ENCODE data around the gene NEK9.

DNA sequence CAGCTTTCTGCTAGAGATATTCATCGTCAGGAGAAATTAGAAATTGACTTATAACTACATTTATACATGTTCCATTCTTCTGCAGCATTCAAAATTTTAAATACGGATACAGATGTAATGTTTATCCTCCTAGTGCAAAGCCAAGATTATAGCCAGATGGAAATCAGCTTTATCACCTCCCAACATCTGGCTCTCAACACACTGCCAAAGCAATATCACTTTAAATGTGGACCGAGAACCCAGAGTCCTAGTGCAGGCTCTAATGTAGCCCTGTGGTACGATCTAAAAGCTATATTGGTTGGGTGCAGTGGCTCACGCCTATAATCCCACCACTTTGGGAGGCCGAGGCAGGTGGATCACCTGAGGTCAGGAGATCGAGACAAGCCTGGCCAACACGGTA, 82.1 kb downstream of the NEK9 start:
- TF ChIP-seq POLR2A (conservative IDR thresholded peaks at IDR 0.05) (no peak), ZBTB8A (IDR thresholded peaks at IDR 0.05; ENCODE audit: partially characterized antibody) (no peak), TEAD4 (IDR thresholded peaks at IDR 0.05; ENCODE audit: low read length) (peak; percentile 64), TEAD4 (CRISPR knock-in tag; IDR thresholded peaks at IDR 0.05; ENCODE audit: borderline replicate concordance) (no peak), SIX5 (IDR thresholded peaks at IDR 0.05; ENCODE audit: borderline replicate concordance in 1 of 2, insufficient read depth in 1 of 2, low read depth in 1 of 2, low read length in 2 of 2) (no peak), ILK (tag; IDR thresholded peaks at IDR 0.05; ENCODE audit: borderline replicate concordance, low read depth) (no peak), SPI1 (IDR thresholded peaks at IDR 0.05; ENCODE audit: borderline replicate concordance, low read depth, low read length) (no peak)
- TF ChIP-seq, protein P1, sequence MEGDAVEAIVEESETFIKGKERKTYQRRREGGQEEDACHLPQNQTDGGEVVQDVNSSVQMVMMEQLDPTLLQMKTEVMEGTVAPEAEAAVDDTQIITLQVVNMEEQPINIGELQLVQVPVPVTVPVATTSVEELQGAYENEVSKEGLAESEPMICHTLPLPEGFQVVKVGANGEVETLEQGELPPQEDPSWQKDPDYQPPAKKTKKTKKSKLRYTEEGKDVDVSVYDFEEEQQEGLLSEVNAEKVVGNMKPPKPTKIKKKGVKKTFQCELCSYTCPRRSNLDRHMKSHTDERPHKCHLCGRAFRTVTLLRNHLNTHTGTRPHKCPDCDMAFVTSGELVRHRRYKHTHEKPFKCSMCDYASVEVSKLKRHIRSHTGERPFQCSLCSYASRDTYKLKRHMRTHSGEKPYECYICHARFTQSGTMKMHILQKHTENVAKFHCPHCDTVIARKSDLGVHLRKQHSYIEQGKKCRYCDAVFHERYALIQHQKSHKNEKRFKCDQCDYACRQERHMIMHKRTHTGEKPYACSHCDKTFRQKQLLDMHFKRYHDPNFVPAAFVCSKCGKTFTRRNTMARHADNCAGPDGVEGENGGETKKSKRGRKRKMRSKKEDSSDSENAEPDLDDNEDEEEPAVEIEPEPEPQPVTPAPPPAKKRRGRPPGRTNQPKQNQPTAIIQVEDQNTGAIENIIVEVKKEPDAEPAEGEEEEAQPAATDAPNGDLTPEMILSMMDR (IDR thresholded peaks at IDR 0.05 in 2 of 3, conservative IDR thresholded peaks at IDR 0.05 in 1 of 3; ENCODE audit: insufficient read depth in 2 of 3, low read depth in 1 of 3, low read length in 3 of 3): no peak
- TF ChIP-seq, protein P2, sequence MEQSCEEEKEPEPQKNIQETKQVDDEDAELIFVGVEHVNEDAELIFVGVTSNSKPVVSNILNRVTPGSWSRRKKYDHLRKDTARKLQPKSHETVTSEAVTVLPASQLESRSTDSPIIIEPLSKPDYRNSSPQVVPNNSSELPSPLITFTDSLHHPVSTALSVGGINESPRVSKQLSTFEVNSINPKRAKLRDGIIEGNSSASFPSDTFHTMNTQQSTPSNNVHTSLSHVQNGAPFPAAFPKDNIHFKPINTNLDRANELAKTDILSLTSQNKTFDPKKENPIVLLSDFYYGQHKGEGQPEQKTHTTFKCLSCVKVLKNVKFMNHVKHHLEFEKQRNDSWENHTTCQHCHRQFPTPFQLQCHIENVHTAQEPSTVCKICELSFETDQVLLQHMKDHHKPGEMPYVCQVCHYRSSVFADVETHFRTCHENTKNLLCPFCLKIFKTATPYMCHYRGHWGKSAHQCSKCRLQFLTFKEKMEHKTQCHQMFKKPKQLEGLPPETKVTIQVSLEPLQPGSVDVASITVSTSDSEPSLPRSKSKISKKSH (CRISPR knock-in tag; IDR thresholded peaks at IDR 0.05): no peak
